Cerebellar nuclear complex (tissue), 1 donor: ENCODE results near the gene SMARCA2.

Source experiments
- DNase-seq, 2 experiments: peaks; one replicate each; lab custom pipeline; 2025; lab: John Stamatoyannopoulos, UW

SMARCA2 gene

DNA sequence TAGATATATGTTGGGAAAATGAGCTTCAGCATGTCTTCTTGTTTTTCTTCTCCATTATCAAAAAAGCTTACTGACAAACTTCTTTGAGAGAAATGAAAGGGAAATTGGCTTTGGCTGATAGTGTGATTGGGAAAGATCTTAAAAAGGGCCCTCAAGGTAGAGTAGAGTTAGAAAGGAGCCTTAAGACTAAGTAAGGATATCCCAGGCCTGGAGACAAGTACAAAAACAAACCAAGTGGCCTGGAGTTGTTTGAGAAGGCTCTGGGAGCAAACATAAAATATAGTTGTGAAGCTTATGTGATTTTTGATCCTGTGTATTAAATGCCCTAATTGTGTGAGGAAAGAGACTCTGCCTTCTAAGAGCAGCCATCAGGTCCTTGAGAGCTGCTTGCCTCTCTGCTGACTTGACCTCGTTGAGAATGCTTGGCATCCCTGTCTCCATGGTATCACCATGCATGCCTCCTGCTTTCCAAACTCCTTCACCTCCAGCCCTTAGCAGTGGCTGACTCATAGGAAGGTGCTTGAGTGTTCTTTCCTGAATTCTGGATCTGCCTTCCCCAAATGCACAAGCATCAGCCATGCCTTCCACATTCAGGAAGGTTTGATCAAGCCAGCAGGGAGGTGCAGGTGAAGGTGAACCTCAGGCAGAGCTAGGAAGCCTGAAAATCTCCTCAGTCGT is 78.9 kb downstream of the SMARCA2 start:
- DNase-seq: no peak

DNA sequence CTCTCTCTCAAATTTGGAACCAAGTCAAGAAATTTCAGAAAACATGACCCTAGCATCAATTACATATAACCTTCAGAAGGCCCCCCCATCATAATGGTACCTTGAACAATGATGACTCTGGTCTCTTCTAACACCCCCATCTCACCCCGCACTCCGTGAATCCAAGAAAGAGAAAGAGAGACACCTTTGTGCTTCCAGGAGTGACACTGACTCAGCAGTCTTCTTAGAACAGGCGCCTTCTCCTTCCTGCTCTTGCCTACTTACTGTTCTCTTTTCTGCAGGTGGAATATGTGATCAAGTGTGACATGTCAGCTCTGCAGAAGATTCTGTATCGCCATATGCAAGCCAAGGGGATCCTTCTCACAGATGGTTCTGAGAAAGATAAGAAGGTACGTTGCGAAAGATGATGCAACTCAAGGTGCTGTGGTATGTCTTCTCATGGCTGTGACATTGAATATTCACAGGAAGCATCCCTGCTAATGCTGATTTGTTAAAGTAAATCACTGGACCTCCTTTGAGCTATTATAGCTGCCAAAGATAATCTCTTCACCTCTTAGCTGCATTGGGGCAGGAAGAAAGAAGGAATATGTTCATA is 81.3 kb downstream of the SMARCA2 start:
- DNase-seq: no peak

DNA sequence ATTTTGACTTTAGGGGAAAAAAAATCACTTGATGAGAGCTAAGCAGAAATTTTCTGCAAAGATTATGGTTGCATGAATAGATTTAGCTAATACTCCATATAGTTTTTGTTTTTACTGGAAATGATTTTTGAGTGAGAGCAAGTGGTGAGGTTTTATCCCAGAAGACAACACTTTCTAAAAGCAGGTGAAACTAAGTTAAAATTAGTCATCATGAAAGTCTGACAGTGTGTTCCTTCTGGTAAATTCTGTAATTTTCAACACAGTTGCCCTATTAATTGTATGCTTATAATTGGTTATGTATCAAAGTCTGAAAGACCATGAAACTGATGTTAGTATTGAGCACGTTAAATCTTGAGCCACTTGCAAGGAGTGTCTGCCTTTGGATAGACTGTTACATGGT is 91.5 kb downstream of the SMARCA2 start:
- DNase-seq: no peak

DNA sequence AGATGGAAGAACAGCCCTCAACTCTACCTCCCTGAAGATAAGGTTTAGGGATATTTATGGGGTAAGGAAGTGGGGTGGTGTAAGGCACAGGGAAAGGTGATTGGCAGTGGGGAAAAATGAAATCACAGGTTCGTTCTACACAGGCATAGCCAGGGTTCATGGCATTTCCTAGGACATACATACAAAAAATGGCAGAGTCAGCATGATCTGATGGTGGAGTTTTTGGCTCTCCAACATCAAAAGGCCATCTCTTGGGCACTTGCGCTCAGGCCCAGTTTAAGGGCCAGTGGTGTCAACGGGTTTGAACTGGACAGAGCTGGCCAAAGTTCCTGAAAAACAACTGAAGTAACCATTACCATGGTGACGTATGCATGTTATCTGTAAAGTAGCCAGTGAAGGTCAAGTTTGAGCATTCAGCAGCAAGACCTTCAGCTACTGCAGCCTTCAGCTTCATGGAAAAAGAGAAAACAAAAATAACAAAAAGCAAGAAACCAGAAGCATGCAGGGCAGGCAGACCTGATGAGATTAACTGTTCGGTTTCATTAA is 92.8 kb downstream of the SMARCA2 start:
- no peak for DNase-seq

DNA sequence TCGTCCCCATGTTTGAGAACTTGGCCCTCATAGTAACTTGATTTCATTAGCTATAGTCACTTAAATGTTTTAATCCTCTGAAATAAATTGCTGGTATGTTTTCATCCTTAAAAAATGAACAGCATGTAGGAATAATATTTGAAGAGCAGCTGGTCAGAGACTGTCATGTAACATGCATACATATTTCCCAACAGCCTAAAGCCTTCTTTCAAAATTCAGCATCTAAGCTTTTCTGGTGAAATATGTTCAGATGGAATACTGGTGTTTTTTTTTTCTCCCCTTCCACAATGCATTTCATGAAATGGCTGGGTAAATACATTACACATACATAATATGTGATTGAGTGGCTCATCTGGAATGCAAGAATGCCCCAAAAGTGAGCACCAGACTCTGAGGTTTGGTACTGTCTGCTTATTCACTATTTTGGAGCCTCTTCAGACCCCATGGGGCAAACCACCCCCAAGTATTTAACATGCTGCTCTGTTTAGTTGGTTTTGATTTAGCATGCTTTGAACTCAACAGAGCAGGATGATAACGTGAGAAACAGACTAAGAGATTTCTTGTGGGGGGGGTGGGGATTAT is 94.0 kb downstream of the SMARCA2 start:
- DNase-seq: no peak

DNA sequence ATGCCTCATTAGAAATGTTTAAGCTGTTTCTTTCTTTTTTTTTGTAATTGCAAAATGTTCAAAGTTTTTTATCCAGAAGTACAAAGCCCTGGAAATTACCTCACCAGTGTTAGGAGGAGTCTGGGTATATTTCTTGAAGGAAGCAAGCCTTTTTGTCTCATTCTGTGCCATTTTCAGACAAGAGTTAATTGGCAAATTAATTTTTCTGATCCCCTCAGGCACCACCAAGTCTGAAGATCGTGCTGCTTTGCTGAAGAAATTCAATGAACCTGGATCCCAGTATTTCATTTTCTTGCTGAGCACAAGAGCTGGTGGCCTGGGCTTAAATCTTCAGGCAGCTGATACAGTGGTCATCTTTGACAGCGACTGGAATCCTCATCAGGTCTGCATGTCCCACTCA is 94.9 kb downstream of the SMARCA2 start:
- DNase-seq: no peak

DNA sequence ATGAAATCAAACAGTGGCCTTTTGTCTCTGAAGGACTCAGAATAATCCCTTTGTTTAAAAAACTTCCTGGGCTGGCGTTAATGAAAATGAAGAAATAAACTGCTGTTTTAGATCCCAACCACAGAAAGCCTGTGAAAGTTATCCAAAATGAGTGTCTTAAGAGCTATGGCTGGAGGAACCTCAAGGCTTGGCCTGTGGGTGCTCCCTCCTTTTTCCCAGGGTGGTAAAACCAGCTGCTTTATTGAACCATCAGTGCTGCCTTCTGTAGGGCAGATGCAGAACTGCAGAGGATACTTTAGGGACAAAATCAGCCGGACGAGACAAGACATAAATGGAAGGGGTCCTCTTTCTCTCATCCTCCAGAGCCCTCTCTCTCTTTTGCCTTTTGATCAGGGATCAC is 100.9 kb downstream of the SMARCA2 start:
- no peak for DNase-seq

DNA sequence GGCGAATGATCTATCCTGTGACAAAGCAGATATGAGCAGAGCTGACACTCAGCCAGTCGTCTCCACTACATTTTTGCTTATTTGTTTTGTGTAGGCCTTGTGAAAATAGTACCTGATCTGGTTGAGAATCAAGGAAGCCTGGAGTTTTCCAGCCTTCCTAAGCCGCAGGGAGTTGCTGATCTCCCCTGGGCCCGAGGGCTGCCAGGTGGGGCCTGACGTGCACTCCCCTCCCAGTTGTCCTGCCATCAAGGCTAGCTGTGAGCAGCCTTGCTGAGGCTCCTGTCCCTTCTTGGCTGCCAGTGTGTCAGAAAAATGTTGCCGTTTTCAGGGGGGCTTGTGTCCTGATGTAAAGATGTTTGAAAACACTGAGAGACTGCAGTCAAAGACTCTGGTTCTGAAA is 102.4 kb downstream of the SMARCA2 start:
- DNase-seq: no peak

DNA sequence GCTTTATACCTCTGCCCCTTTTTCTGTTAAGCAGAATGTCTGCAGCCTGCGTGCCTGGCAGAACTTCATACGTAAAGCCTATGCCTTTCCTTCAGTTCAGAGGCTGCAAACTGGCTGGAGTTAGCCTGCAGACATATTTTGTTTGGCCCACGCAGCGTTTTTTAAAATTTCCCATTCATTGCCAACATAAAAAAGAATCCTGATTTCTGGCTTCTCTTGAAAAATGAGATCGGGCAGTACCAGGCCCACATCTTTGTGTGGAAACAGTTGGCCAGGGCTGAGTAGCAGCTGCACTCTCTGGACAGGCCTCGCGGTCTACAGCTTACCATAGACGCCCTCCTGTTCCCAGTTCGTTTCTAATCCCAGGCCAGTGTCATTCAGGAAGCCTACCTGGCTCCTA is 104.4 kb downstream of the SMARCA2 start:
- no peak for DNase-seq

DNA sequence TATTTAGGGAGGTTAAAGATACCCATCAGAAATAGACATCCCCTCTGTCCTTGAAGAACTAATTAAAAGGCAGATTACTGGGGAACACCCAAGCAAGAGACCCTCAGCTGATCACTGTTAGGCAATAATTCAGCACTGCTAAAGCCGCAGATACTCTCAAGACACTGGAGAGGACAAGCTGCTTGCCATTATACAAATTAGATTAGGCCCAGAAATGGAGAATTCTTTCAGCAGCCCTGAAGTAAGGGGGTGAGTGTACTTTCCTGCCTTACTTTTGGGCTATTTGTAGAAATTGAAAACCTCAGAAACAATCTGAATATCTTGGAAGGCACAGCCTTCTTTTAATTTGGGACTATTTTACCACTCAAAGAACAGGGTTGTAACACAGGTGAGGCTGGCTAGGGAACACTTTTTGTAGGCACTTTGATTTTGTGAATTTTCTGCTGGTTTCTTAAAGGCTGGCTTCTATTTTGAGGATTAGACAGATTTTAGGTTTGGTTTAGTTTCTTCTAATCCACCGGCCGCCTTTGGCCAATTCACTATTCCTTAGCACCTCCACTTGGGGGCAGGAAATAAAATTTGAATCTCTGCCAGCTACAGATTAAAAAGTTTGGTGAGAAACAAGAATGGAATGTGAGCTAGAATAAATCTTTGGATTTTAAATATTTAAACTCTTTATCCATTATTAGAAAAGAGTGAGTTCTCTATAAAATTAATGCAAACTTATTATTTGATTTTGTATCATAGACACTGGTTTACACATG is 106.0 kb downstream of the SMARCA2 start:
- no peak for DNase-seq

DNA sequence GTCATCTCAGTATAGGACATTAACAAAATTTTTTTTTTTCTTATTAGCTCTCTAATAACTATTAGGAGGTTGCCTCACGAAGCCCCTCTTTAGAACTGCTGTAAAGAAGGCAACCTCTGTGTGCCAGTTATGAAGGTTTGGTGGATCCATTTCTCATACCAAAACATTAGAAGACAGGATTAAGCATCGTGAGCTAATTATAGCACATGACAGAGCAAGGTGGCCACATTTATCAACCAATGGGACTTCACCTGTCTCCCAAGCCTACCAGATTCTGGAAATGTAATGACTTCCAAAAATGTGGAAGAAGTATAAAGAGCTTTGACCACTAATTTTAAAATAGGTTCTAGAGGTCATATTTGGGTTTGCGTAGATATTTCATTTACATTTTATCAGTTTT is 107.2 kb downstream of the SMARCA2 start:
- DNase-seq: no peak

DNA sequence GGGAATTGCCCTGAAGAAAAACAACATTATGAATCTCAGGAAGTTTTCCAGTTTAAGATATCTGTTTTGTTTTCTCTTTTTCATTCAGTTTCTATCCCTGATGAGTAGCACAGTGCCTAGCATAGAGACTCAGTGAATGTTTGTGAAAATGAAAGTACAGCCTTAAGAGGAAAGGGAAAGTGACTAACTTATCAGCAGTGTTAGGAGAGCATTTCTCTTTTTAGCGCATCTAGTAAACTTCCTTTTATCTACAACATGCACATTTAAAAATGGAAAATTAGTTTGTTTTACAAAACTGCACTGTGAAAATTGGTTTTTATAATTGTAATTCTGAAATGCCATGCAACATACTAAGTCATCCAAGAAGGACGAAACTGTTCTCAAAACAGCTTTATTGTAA is 110.8 kb downstream of the SMARCA2 start:
- no peak for DNase-seq

DNA sequence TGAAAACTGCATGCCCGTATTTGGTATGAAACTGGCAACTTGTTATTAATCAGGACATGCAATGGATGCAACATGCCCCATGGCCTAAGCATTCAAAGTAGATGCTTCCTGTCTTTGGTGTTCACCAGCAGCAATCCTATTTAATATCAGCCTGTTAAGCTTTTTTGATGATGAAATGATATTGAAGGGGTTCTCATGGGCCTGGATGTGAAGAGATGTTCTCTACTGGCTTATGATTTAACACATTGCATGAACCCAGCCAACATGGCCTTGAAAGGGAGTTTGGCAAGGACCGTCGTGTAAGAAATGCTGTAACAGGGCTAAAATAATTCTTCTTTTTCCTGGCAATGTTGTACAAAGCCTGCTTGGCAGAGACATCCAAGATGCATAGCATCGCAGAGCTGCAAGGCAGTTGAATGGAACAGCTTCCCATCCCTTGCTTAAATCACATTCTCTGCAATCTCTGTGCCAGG is 111.2 kb downstream of the SMARCA2 start:
- no peak for DNase-seq

DNA sequence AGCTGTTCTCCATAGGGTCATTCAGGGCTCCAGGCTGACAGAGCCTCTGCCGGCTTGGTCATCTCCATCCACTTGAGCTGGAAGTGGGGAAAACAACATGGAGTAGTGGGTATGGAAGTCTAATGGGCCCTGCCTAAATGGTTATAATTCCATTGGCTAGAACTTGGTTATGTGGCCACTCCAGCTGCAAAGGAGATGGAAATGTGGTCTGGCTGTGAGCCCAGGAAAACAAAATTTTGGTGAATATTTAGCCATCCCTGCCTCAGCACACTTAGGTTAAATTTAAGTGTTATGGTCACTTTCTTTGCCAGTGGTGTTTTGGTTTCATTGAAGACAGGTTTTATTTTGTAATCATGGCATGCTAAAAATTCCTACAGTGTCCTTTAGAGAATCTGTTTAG is 112.3 kb downstream of the SMARCA2 start:
- DNase-seq: no peak

DNA sequence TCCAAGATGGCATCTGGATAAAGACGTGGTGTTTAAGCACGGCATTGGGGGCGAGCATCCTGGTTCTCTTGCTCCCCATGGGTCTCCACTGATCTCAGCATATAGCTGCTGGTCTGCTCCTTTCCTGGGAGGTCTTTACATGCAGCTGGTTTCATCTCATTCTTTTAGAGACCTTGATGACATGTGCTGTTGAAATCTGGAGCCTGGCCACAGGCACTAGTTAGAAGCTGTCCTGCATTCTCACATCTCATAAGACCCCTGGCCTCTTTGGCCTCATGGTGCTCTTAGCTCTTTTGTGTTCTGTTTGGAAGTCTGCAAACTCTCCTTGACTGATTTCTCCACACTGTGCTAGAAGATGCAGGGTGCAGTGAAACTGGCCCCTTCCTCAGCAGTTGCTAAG is 113.0 kb downstream of the SMARCA2 start:
- DNase-seq: no peak

DNA sequence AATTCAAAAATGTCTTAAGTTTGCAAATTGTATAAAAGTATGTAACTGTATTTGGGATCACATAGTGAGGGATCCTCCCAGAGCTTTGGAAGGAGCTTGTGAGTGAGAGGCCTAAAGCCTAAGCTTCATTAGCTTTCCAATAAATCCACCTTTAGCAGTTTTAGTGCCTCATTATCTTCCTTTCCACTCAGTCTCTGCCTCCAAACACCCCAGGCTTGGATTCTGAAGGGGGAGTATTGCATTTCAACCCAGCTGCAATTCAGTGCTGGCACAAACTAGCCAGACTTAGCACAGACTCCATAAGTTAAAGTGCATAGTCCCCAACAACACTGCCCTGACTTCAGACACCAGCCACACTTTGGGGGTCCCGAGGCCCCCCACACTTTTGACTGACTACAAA is 113.5 kb downstream of the SMARCA2 start:
- no peak for DNase-seq

DNA sequence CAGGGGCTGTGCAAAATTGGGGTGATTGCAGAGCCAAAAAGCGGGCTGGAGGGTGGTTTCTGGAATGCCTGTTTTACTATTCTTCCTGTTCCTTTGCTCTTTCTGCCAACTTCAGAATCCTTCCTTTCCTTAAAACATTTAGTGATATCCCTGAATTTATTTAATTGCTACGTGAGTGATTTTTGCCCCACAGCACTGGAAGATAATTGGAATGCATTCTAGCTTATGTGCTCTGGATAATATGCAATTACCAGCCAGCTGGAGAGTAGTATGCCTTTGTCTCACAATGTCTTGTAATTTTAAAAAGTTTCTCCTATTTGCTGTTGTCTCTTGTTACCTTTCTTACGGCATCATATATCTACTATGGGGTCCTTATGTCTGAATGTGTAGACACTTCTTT is 115.8 kb downstream of the SMARCA2 start:
- no peak for DNase-seq

DNA sequence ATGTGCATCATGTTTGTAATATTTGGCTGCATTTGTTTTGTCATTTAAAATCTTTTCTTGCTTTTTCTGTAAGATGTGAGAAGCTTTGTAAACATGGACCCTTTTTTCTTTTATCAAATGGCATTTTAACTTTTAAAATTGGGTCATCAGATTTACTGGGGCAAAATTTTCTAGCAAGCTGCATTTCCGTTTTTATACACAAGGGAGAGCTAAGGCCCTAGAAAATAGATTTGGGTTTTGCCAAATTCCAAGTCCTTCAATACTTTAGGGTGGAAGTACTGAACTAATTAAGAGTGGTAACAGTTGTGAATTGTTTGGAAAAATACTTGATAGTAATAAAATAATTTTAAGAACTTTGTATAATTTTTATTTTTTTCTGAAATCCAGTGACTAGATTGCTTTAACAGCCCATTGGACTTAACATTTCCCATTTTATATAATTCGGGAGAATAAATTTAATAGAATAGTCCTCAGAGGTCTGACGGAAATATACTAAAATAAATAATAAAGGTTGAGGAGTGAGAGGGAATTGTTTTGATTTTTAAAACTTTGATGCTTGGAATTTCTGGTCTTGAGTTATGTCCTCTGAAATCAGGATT is 117.4 kb downstream of the SMARCA2 start:
- DNase-seq: no peak

DNA sequence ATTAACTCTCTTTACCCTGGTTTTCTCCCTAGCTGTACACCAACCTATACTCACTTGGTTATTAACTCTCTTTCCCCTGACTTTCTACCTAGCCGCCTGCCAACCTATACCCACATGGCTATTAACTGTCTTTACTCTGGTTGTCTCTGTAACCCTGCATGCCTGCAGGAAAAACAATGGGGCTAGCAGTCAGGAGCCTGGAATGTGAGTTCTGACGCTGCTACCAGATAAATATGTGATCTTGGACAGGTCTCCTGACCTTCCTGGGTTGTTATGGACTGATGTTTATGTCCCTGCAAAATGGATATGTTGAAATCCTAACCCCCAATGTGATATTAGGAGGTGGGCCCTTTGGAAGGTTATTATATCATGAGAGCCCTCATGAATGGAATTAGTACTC is 119.2 kb downstream of the SMARCA2 start:
- no peak for DNase-seq

DNA sequence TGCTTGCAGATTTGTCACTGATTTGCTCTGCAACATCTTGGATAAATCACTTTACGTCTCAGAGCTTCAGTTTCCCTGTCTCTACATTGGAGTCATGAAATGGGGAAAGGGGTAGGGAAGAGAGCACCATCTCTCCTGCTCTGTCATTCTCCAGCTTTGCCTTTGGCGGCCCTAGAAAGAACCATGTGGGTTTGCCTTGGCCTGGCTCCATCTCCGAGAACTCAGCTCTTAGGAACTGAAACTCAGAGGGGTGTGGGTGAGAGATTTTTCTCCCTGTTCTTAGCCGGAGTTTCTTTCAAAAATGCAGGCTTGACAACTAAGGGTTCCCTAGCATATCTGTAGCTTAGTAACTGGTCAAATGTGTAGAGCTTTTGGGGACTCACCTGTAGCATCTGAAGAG is 123.5 kb downstream of the SMARCA2 start:
- no peak for DNase-seq

DNA sequence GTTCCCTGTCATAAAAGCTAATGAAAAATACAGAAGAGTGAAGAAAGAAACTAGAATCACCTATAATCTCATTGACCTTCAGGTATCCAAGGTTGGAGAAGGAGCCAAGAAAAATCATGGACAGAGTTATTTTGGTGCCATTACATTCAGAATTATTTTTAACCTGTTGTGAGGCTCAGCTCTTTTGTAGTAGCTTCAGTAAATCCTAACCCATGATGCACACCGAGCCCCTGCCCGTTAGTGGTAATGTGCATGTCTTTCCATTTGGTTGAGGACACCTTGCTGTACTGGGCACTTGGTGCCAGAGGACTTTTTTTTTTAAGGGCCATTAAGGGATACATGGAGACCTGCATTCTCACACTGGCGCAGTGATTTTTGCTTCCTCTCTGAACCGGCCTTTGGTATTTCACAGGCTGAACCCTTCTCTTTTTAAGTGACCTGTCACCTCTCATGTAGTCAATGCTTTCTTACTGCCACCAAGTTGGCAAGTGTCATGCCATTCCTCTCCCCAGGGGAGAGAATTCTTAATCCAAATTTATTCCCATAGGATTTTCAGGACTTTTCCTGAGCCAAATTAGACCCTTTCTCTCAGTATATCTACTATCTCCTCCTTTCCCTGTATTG is 125.6 kb downstream of the SMARCA2 start:
- no peak for DNase-seq

DNA sequence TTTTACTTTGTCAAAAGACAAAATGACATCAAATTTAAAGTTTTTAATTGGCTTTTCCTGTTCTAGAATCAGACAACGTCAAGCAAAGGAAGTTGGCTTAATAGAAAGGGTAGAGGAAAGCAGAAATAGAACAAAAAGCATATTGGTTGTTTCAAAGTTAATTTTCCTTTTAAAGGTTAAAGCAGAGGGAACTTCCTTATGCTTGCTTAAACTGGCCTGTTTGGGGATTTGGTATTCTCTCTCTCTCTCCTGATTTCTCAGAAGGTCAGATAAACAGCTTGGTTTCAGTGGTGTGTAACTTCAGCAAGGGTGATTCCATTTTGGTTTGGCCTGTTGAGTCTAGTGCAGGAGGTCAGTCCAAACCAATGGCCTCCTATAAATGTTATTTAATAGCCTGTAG is 127.1 kb downstream of the SMARCA2 start:
- no peak for DNase-seq
